Right lobe of liver (tissue), 6 donors: ENCODE data around the gene FAM9C. TPM values are rescaled to one million over a fixed set of nuclear protein-coding genes. Genes with fewer than 3 reads are reported as not detected.

Source experiments
- ATAC-seq, 4 donors: fragments of 200-7000 bp; cut with Tn5 transposase; one replicate each; pipeline ENCODE4 v1.9.1; 2020; ENCODE audit warnings: mild to moderate bottlenecking in 4 of 4, moderate library complexity in 4 of 4
- DNase-seq, 3 donors: peaks; one replicate each; pipeline ENCODE4 v3.0.0-alpha.2; 2020
- H3K27ac ChIP-seq, 3 donors: fragments of 200-600 bp; one replicate each; pipeline ENCODE4 v1.8.0; 2022
- H3K27me3 ChIP-seq, 2 donors: fragments of 200-600 bp; one replicate each; pipeline ENCODE4 v1.8.0; 2022
- H3K36me3 ChIP-seq, 4 donors: fragments of 200-600 bp; sonication (generic) in 1 of 4; one replicate each; pipeline versions ENCODE4 v1.5.1 to v1.8.0; 2017 to 2022; ENCODE audit warnings: control low read depth in 1 of 4
- H3K4me1 ChIP-seq, 4 donors: fragments of 200-600 bp; sonication (generic) in 1 of 4; one replicate each; pipeline versions ENCODE4 v1.5.1 to v1.8.0; 2017 to 2022; ENCODE audit warnings: control low read depth in 1 of 4
- H3K4me3 ChIP-seq, 3 donors: fragments of 200-600 bp; one replicate each; pipeline ENCODE4 v1.8.0; 2022
- H3K9me3 ChIP-seq, 4 donors: fragments of 200-600 bp; sonication (generic) in 1 of 4; one replicate each; pipeline versions ENCODE4 v1.5.1 to v1.8.0; 2017 to 2022; ENCODE audit warnings: control low read depth in 1 of 4
- POLR2A ChIP-seq: fragments of 450-650 bp; IDR thresholded peaks from one replicate; pipeline ENCODE4 v1.6.1; 2017; ENCODE audit warnings: antibody characterized with exemption, mild to moderate bottlenecking
- WGBS: methylation state at CpG from one replicate; pipeline ENCODE4 v1.1.6; 2018; ENCODE audit warnings: low coverage, low lambda C conversion rate; ENCODE audit not compliant: insufficient coverage; ENCODE audit errors: missing lambda C conversion rate; 5-methylcytosine and 5-hydroxymethylcytosine counted together
- intact Hi-C, 2 donors: fragments of 100-400 bp; cut with DNase I; formaldehyde crosslinking; loops; one replicate each; pipeline versions ENCODE4 v1.11.2 to v1.14.1; 2022
- total RNA-seq, 6 experiments: library from RNA; depleted of rRNA in 2 of 6; stranded (reverse); fragments of >200 nt in 2 of 6; fragmentation: NEBNext Ultra II Directional in 3 of 6; extraction: Animal tissue kit (Norgen Biotek cat#: 25700) in 3 of 6; gene quantifications; one replicate each; pipeline versions ENCODE4 v1.1.0 to v1.2.4, GENCODE V29; 2016 to 2023
- TF ChIP-seq, protein P1 (sequence below), 4 donors: fragments of 200-600 bp in 3 of 4; fragments of 450-650 bp in 1 of 4; IDR thresholded peaks; one replicate each; pipeline versions ENCODE4 v1.5.1 to v1.8.0; 2016 to 2022; ENCODE audit warnings: antibody characterized with exemption in 4 of 4, mild to moderate bottlenecking in 2 of 4
- donor health status: DM: no; HTN: yes; CAD: no.
- donor health status: DM: no; HTN: no; CAD: no.
- donor health status: DM: no; HTN: no; CAD: no.
- donor health status: DM: no; HTN: yes; CAD: no.
- donor health status: DM: no; HTN: yes; CAD: no.

The FAM9C gene
- total RNA-seq, 6 experiments from 2014 or later: not detected

DNA sequence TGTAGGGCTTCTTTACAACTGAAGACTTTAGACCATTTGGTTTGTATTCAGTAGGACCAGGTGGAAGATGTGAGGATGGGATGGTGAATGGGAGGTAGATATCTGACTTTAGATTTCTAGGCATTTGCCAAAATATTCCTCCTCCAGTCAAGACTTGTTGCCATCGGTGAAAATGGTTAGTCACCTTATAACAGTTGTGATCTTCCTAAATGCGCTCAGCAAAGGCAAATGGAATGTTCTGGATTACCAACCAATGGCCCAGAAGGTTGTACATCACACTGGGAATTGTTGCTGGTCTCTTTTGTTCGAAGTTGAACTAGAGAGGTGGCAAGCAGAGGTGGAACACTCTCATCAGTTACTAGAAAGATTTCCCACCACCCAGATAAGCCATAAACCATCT is 35.6 kb downstream of the FAM9C start:
- 74% methylated on average over 3 of the region's 3 CpGs for WGBS
- H3K27me3 ChIP-seq: peaks cover 0 to 6% of the 10 kb centered on the region in 2 donors
- no peak overlapping the region for H3K4me3 ChIP-seq
- no peak overlapping the region for H3K27ac ChIP-seq
- H3K9me3 ChIP-seq: no peaks in the 10 kb centered on the region
- DNase-seq: no peak
- H3K4me1 ChIP-seq: peaks cover 0 to 5% (median 1%) of the 10 kb centered on the region in 4 donors
- intact Hi-C loops: no loop called here
- no peaks in the 10 kb centered on the region for H3K36me3 ChIP-seq
- ATAC-seq: no peak
- TF ChIP-seq, protein P1, sequence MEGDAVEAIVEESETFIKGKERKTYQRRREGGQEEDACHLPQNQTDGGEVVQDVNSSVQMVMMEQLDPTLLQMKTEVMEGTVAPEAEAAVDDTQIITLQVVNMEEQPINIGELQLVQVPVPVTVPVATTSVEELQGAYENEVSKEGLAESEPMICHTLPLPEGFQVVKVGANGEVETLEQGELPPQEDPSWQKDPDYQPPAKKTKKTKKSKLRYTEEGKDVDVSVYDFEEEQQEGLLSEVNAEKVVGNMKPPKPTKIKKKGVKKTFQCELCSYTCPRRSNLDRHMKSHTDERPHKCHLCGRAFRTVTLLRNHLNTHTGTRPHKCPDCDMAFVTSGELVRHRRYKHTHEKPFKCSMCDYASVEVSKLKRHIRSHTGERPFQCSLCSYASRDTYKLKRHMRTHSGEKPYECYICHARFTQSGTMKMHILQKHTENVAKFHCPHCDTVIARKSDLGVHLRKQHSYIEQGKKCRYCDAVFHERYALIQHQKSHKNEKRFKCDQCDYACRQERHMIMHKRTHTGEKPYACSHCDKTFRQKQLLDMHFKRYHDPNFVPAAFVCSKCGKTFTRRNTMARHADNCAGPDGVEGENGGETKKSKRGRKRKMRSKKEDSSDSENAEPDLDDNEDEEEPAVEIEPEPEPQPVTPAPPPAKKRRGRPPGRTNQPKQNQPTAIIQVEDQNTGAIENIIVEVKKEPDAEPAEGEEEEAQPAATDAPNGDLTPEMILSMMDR (IDR thresholded peaks at IDR 0.05): no peak
- TF ChIP-seq POLR2A: no peak

DNA sequence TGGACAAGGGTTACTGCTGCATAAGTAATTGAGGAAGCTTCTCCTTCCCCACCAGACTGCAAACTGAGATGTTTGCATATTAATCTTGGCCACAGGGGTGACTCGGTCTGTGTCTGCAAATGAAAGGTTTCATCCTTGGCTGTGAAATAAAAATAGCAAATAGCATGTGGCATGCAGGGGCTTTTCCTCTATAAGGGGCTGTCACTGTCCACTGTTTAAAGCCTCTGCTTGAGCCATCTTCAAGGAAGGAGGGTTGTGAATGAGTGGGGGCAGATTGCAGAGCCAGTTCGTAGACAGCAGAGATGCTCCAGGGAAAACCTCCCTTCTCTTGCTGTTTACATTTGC is 36.3 kb downstream of the FAM9C start:
- no peaks in the 10 kb centered on the region for H3K36me3 ChIP-seq
- no peak for TF ChIP-seq POLR2A
- TF ChIP-seq, protein P1 (IDR thresholded peaks at IDR 0.05): no peak
- H3K4me3 ChIP-seq: no peak overlapping the region
- ATAC-seq: no peak
- no peaks in the 10 kb centered on the region for H3K9me3 ChIP-seq
- DNase-seq: no peak
- H3K27me3 ChIP-seq: peaks cover 0 to 6% of the 10 kb centered on the region in 2 donors
- intact Hi-C loops: no loop called here
- WGBS: 57% methylated on average over 1 of the region's 2 CpGs
- H3K27ac ChIP-seq: no peak overlapping the region
- H3K4me1 ChIP-seq: peaks cover 0 to 5% (median 1%) of the 10 kb centered on the region in 4 donors

DNA sequence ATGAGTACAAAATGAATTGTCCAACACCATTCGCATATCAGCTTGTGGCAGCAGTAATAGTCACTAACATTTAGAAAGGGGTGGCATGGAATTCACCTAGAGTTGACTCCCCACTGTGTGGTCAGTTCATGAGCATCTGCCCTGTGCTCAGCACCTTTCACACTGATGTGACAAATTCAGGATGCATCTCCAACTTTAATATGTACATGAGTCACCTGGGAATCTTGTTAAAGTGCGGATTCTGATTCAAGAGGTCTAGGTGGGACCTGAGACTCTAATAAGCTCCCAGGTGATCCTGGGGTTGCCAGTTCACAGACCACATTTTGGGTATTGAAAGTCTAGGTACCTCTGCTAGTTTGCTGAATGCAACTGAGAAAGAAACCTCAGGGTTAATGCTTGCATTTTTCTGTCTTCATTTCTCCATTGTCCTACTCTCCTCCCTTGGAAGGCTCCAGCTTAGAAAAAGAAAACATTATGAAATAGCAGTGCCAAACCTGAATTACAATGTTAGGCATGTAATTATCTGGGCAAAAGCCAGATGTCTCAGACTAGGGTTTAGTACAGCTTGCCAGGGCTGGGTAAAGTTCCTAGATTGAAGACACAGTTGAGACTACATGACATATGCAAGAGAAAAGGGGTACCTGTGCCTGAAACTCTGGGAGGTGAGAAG is 36.8 kb downstream of the FAM9C start:
- intact Hi-C loops: no loop called here
- DNase-seq (no peak), ATAC-seq (peak; percentile 52 to 74 (median 67))
- Histone ChIP-seq H3K27ac (no peak overlapping the region), H3K9me3 (no peaks in the 10 kb centered on the region), H3K27me3 (peaks cover 0 to 6% of the 10 kb centered on the region in 2 donors), H3K4me1 (peaks cover 0 to 5% (median 1%) of the 10 kb centered on the region in 4 donors), H3K36me3 (no peaks in the 10 kb centered on the region), H3K4me3 (no peak overlapping the region)
- WGBS: 71% methylated on average over 1 of the region's 2 CpGs
- no peak for TF ChIP-seq POLR2A
- TF ChIP-seq, protein P1 (IDR thresholded peaks at IDR 0.05): no peak

DNA sequence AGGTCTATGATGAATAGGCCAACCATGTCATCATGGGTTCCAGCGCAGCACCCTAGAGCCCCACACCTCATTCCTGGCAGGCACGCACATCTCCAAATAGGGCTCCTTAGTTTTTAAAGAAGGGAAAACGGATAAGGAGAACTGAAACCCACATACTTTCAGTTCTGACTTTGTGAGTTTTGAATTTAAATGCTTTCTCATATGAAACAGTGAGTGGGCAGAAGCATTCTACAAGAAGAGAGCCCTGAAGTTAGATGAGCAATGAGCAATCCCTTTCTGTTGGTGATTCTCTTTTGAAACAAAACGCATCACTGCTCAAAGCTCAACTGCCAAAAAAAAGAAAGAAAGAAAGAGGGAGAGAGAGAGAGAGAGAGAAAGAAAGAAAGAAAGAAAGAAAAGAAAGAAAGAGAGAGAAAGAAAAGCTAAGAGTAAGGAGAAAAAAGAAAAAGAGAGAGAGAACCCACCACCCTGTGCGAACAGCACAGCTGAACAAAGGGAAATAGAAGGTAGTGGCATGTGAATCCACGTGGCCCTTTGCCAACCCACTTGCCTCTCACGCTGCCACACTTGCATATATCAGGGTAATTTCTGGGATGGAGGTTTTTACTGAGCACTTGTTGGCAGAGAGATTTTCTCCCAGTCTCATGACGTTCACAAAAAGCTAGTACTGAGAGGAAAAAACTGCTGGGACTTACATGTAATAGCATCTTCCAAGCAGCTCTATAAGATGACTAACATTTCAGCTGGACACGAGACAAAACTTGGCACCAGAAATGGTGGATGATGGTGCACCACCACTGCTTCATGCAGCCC is 38.6 kb downstream of the FAM9C start:
- no peak overlapping the region for H3K4me3 ChIP-seq
- no peak overlapping the region for H3K27ac ChIP-seq
- WGBS: 41% methylated on average over 8 of the region's 9 CpGs
- H3K4me1 ChIP-seq: peaks cover 0 to 5% (median 1%) of the 10 kb centered on the region in 4 donors
- intact Hi-C loops: no loop called here
- DNase-seq: no peak
- ATAC-seq: peak in 2 of 4 donors; percentile 16 to 33
- H3K36me3 ChIP-seq: no peaks in the 10 kb centered on the region
- H3K27me3 ChIP-seq: peaks cover 0 to 6% of the 10 kb centered on the region in 2 donors
- TF ChIP-seq POLR2A: no peak
- TF ChIP-seq, protein P1 (IDR thresholded peaks at IDR 0.05): no peak
- H3K9me3 ChIP-seq: no peaks in the 10 kb centered on the region
